Activated CD8-positive, alpha-beta memory T cell treated with anti-CD3 and anti-CD28 coated beads, Interleukin-2, amount 10 ng/mL, durations not matched to agents 7 days and 5 days (primary cell): ENCODE measurements around the gene ME3. TPM values are rescaled to one million over a fixed set of nuclear protein-coding genes. Genes with fewer than 3 reads are reported as not detected.

Source experiments
- ATAC-seq: fragments of 150-1000 bp; cut with Tn5 transposase; one replicate; pipeline ENCODE4 v1.10.0; 2021; ENCODE audit warnings: moderate library complexity
- CTCF ChIA-PET: fragments of 350-600 bp; sonication (Branson Sonifier 250); formaldehyde crosslinking; loops from one replicate; lab custom pipeline; 2021; ENCODE audit warnings: antibody characterized with exemption; lab: Charles Lee
- DNase-seq: peaks from one replicate; pipeline ENCODE4 v3.0.0-alpha.2; 2020
- H3K27ac Mint-ChIP-seq: one replicate; pipeline ENCODE4 v1.8.0; 2021; ENCODE audit warnings: mild to moderate bottlenecking, mixed read lengths
- H3K27me3 Mint-ChIP-seq: one replicate; pipeline ENCODE4 v1.8.0; 2021; ENCODE audit warnings: mixed read lengths
- H3K36me3 Mint-ChIP-seq: one replicate; pipeline ENCODE4 v1.8.0; 2021; ENCODE audit warnings: mild to moderate bottlenecking, mixed read lengths
- H3K4me1 Mint-ChIP-seq: one replicate; pipeline ENCODE4 v1.8.0; 2021; ENCODE audit warnings: mixed read lengths
- H3K4me3 Mint-ChIP-seq: one replicate; pipeline ENCODE4 v1.8.0; 2021; ENCODE audit warnings: mild to moderate bottlenecking, moderate library complexity, mixed read lengths
- H3K9me3 Mint-ChIP-seq: one replicate; pipeline ENCODE4 v1.8.0; 2022; ENCODE audit warnings: low read depth, mixed read lengths
- total RNA-seq, 2 experiments: library from RNA; stranded (reverse); gene quantifications; one replicate each; pipeline ENCODE4 v1.2.3, GENCODE V29; 2021

Gene ME3
- total RNA-seq, 2 experiments from 2014 or later, result 0.79 to 1.3 TPM

GRCh38 chr11:86478348-86478747 lies 194.1 kb downstream of the ME3 start:
- CTCF ChIA-PET, result no interaction called here
- H3K27me3 Mint-ChIP-seq, result peaks cover 3% of the 10 kb centered on the region
- ATAC-seq (no peak), DNase-seq (no peak)
- no peaks in the 10 kb centered on the region for H3K4me1 Mint-ChIP-seq
- no peaks in the 10 kb centered on the region for H3K36me3 Mint-ChIP-seq
- H3K4me3 Mint-ChIP-seq, result no peak overlapping the region
- H3K27ac Mint-ChIP-seq, result no peak overlapping the region
- H3K9me3 Mint-ChIP-seq, result no peaks in the 10 kb centered on the region

- DNase-seq (no peak), ATAC-seq (no peak)
- Mint-ChIP-seq H3K36me3 (no peaks in the 10 kb centered on the region), H3K4me1 (no peaks in the 10 kb centered on the region), H3K9me3 (no peaks in the 10 kb centered on the region), H3K27me3 (peaks cover 3% of the 10 kb centered on the region), H3K4me3 (no peak overlapping the region), H3K27ac (no peak overlapping the region)
- CTCF ChIA-PET, result no interaction called here
Observed at GRCh38 chr11:86477495-86478155, 194.8 kb downstream of the ME3 start.

- no peaks in the 10 kb centered on the region for H3K36me3 Mint-ChIP-seq
- H3K27ac Mint-ChIP-seq, result no peak overlapping the region
- no peaks in the 10 kb centered on the region for H3K4me1 Mint-ChIP-seq
- peaks cover 3% of the 10 kb centered on the region for H3K27me3 Mint-ChIP-seq
- ATAC-seq (no peak), DNase-seq (no peak)
- no peaks in the 10 kb centered on the region for H3K9me3 Mint-ChIP-seq
- H3K4me3 Mint-ChIP-seq, result no peak overlapping the region
- CTCF ChIA-PET, result no interaction called here
Observed at GRCh38 chr11:86476109-86476861, 196.1 kb downstream of the ME3 start.

GRCh38 chr11:86475027-86475426 lies 197.4 kb downstream of the ME3 start:
- Mint-ChIP-seq H3K36me3 (no peaks in the 10 kb centered on the region), H3K4me1 (no peaks in the 10 kb centered on the region), H3K27ac (no peak overlapping the region), H3K9me3 (no peaks in the 10 kb centered on the region), H3K27me3 (peaks cover 4% of the 10 kb centered on the region), H3K4me3 (no peak overlapping the region)
- no peak for DNase-seq
- ATAC-seq, result no peak
- CTCF ChIA-PET, result no interaction called here

- ATAC-seq (no peak), DNase-seq (no peak)
- Mint-ChIP-seq H3K9me3 (no peaks in the 10 kb centered on the region), H3K4me1 (no peaks in the 10 kb centered on the region), H3K36me3 (no peaks in the 10 kb centered on the region), H3K4me3 (no peak overlapping the region), H3K27ac (no peak overlapping the region), H3K27me3 (peaks cover 5% of the 10 kb centered on the region)
- CTCF ChIA-PET, result no interaction called here
Observed at GRCh38 chr11:86473991-86474833, 198.2 kb downstream of the ME3 start.

GRCh38 chr11:86469491-86470388 lies 202.7 kb downstream of the ME3 start:
- Mint-ChIP-seq H3K27me3 (peaks cover 2% of the 10 kb centered on the region), H3K36me3 (no peaks in the 10 kb centered on the region), H3K4me1 (no peaks in the 10 kb centered on the region), H3K4me3 (no peak overlapping the region), H3K9me3 (no peaks in the 10 kb centered on the region), H3K27ac (no peak overlapping the region)
- ATAC-seq (no peak), DNase-seq (no peak)
- CTCF ChIA-PET, result no interaction called here

- Mint-ChIP-seq H3K4me1 (no peaks in the 10 kb centered on the region), H3K36me3 (no peaks in the 10 kb centered on the region), H3K27me3 (peaks cover 2% of the 10 kb centered on the region), H3K27ac (no peak overlapping the region), H3K9me3 (no peaks in the 10 kb centered on the region), H3K4me3 (no peak overlapping the region)
- CTCF ChIA-PET, result interaction anchor here (1.1 kb wide), 1 partner anchor 11 kb away, joined by 3 read pairs; no protein-coding TSS in a partner anchor
- ATAC-seq (no peak), DNase-seq (no peak)
Observed at GRCh38 chr11:86468169-86468568, 204.2 kb downstream of the ME3 start.

GRCh38 chr11:86464509-86465221 lies 207.8 kb downstream of the ME3 start:
- Mint-ChIP-seq H3K27ac (no peak overlapping the region), H3K9me3 (no peaks in the 10 kb centered on the region), H3K36me3 (no peaks in the 10 kb centered on the region)

GRCh38 chr11:86463955-86464354 lies 208.5 kb downstream of the ME3 start:
- no peaks in the 10 kb centered on the region for H3K36me3 Mint-ChIP-seq
- CTCF ChIA-PET, result interaction anchor here (1.0 kb wide), 1 partner anchor 9 kb away, joined by 3 read pairs; no protein-coding TSS in a partner anchor
- H3K27me3 Mint-ChIP-seq, result no peaks in the 10 kb centered on the region
- ATAC-seq (no peak), DNase-seq (no peak)
- peaks cover 3% of the 10 kb centered on the region for H3K4me1 Mint-ChIP-seq
- H3K9me3 Mint-ChIP-seq, result no peaks in the 10 kb centered on the region
- H3K4me3 Mint-ChIP-seq, result no peak overlapping the region
- no peak overlapping the region for H3K27ac Mint-ChIP-seq

More at GRCh38 chr11:86464509-86465221, 207.8 kb downstream of the ME3 start:
- ATAC-seq (no peak), DNase-seq (no peak)
- Mint-ChIP-seq H3K27me3 (no peaks in the 10 kb centered on the region), H3K4me3 (no peak overlapping the region), H3K4me1 (peaks cover 3% of the 10 kb centered on the region)
- CTCF ChIA-PET, result interaction anchor here (0.9 to 1.0 kb wide), 2 partner anchors 8 to 10 kb away, joined by 3 read pairs; no protein-coding TSS in a partner anchor

- H3K4me3 Mint-ChIP-seq, result no peak overlapping the region
- no peak for DNase-seq
- peaks cover 3% of the 10 kb centered on the region for H3K4me1 Mint-ChIP-seq
Observed at GRCh38 chr11:86463120-86463519, 209.3 kb downstream of the ME3 start.

GRCh38 chr11:86461892-86462291 lies 210.5 kb downstream of the ME3 start:
- H3K27me3 Mint-ChIP-seq, result no peaks in the 10 kb centered on the region
- H3K4me3 Mint-ChIP-seq, result no peak overlapping the region
- H3K27ac Mint-ChIP-seq, result no peak overlapping the region
- H3K36me3 Mint-ChIP-seq, result no peaks in the 10 kb centered on the region
- CTCF ChIA-PET, result interaction anchor here (0.8 to 2.8 kb wide), 4 partner anchors 13 to 146 kb away, joined by 3 to 9 read pairs (median 4); no protein-coding TSS in a partner anchor
- DNase-seq, result no peak
- H3K9me3 Mint-ChIP-seq, result no peaks in the 10 kb centered on the region
- no peak for ATAC-seq
- peaks cover 3% of the 10 kb centered on the region for H3K4me1 Mint-ChIP-seq

More at GRCh38 chr11:86463120-86463519, 209.3 kb downstream of the ME3 start:
- CTCF ChIA-PET, result interaction anchor here (2.2 kb wide), 1 partner anchor 14 kb away, joined by 6 read pairs; no protein-coding TSS in a partner anchor
- no peaks in the 10 kb centered on the region for H3K9me3 Mint-ChIP-seq
- no peaks in the 10 kb centered on the region for H3K36me3 Mint-ChIP-seq
- H3K27ac Mint-ChIP-seq, result no peak overlapping the region
- ATAC-seq, result no peak
- H3K27me3 Mint-ChIP-seq, result no peaks in the 10 kb centered on the region
